Gastrocnemius medialis (tissue), 4 donors: ENCODE data around the gene SLC1A7. TPM values are rescaled to one million over a fixed set of nuclear protein-coding genes. Genes with fewer than 3 reads are reported as not detected.

Source experiments
- ATAC-seq, 2 donors: fragments of 150-250 bp; one replicate each; pipeline ENCODE4 v1.9.1; 2016
- DNase-seq, 2 donors: peaks; one replicate each; pipeline ENCODE4 v3.0.0-alpha.2; 2019
- H3K27ac ChIP-seq, 4 donors: fragments of 200-600 bp; sonication (generic); 1 replicate in 1 of 4; 2 replicates in 3 of 4; pipeline ENCODE4 v1.5.1; 2016 to 2018; ENCODE audit warnings: mild to moderate bottlenecking in 2 of 4, moderate library complexity in 1 of 4
- H3K27me3 ChIP-seq, 3 donors: fragments of 200-600 bp; sonication (generic) in 2 of 3; 1 replicate in 1 of 3; 2 replicates in 2 of 3; pipeline versions ENCODE4 v1.5.1 to v1.6.0; 2016 to 2019; ENCODE audit warnings: mild to moderate bottlenecking in 1 of 3, moderate library complexity in 1 of 3
- H3K36me3 ChIP-seq, 2 donors: fragments of 200-600 bp; sonication (generic) in 1 of 2; one replicate each; pipeline ENCODE4 v1.5.1; 2017 to 2018
- H3K4me1 ChIP-seq, 2 donors: fragments of 200-600 bp; sonication (generic) in 1 of 2; one replicate each; pipeline ENCODE4 v1.5.1; 2016 to 2017; ENCODE audit warnings: mild to moderate bottlenecking in 2 of 2
- H3K4me3 ChIP-seq, 4 donors: fragments of 200-600 bp; sonication (generic) in 3 of 4; 1 replicate in 1 of 4; 2 replicates in 3 of 4; pipeline ENCODE4 v1.5.1; 2016 to 2019; ENCODE audit warnings: mild to moderate bottlenecking in 2 of 4
- H3K9me3 ChIP-seq, 3 donors: fragments of 200-600 bp; sonication (generic) in 2 of 3; 1 replicate in 1 of 3; 2 replicates in 2 of 3; pipeline ENCODE4 v1.5.1; 2016 to 2019
- CTCF ChIP-seq, 5 experiments: fragments of 450-650 bp in 3 of 5; fragments of 200-600 bp in 2 of 5; sonication (generic) in 2 of 5; IDR thresholded peaks in 4 of 5; conservative IDR thresholded peaks in 1 of 5; 1 replicate in 4 of 5; 2 replicates in 1 of 5; pipeline ENCODE4 v1.5.1; 2016 to 2019; ENCODE audit warnings: antibody characterized with exemption in 5 of 5, mild to moderate bottlenecking in 3 of 5, moderate library complexity in 3 of 5
- POLR2A ChIP-seq, 2 donors: fragments of 450-650 bp; IDR thresholded peaks; one replicate each; pipeline ENCODE4 v1.6.1; 2017; ENCODE audit warnings: antibody characterized with exemption in 2 of 2, mild to moderate bottlenecking in 2 of 2, moderate library complexity in 2 of 2
- in situ Hi-C, 4 donors: fragments of 200-750 bp; cut with MboI; loops; one replicate each; pipeline versions ENCODE4 v1.15.0 to v1.8.0; 2017; ENCODE audit warnings: low sequenced_read_pairs in 4 of 4
- intact Hi-C: fragments of 100-400 bp; cut with DNase I; formaldehyde crosslinking; loops from one replicate; pipeline ENCODE4 v1.15.1; 2023; ENCODE audit warnings: low total_unique reads
- total RNA-seq, 4 donors: library from RNA; depleted of rRNA; stranded (reverse); fragments of >200 nt; gene quantifications; one replicate each; pipeline versions ENCODE4 v1.1.0 to v1.2.3, GENCODE V29; 2016

SLC1A7 gene
- total RNA-seq, 4 donors from 2014 or later: 0.24 to 1.1 (median 0.25) TPM; not detected in 1

GRCh38 chr1:53063744-53064515 is 78.5 kb downstream of the SLC1A7 start:
- H3K27ac ChIP-seq: no peak overlapping the region
- H3K4me1 ChIP-seq: peaks cover 0 to 6% of the 10 kb centered on the region in 2 donors
- intact Hi-C loops (no loop called here), in situ Hi-C loops (no loop called here)
- peaks cover 22 to 28% (median 24%) of the 10 kb centered on the region in 3 donors for H3K27me3 ChIP-seq
- H3K9me3 ChIP-seq: no peaks in the 10 kb centered on the region
- H3K4me3 ChIP-seq: peak overlapping the region in 1 of 4 donors; percentile 56
- no peak for DNase-seq
- no peak for ATAC-seq
- H3K36me3 ChIP-seq: no peaks in the 10 kb centered on the region
- no peak for TF ChIP-seq POLR2A (IDR thresholded peaks at IDR 0.05)
- no peak for TF ChIP-seq CTCF (IDR thresholded peaks at IDR 0.05 in 4 of 5, conservative IDR thresholded peaks at IDR 0.05 in 1 of 5)

GRCh38 chr1:53062708-53063591 is 79.5 kb downstream of the SLC1A7 start:
- DNase-seq: no peak
- in situ Hi-C loops: no loop called here
- ATAC-seq: no peak
- H3K4me3 ChIP-seq: peak overlapping the region; percentile 37 to 61 (median 52)
- intact Hi-C loops: no loop called here
- TF ChIP-seq CTCF (IDR thresholded peaks at IDR 0.05 in 4 of 5, conservative IDR thresholded peaks at IDR 0.05 in 1 of 5) (no peak), POLR2A (IDR thresholded peaks at IDR 0.05) (no peak)
- H3K9me3 ChIP-seq: no peaks in the 10 kb centered on the region
- peaks cover 0 to 6% of the 10 kb centered on the region in 2 donors for H3K4me1 ChIP-seq
- H3K36me3 ChIP-seq: no peaks in the 10 kb centered on the region
- peaks cover 22 to 28% (median 24%) of the 10 kb centered on the region in 3 donors for H3K27me3 ChIP-seq
- H3K27ac ChIP-seq: peak overlapping the region; percentile 55 to 67 (median 58)

GRCh38 chr1:53061859-53062707 is 80.4 kb downstream of the SLC1A7 start, which contains the start of gene PODN:
PODN (plus strand) TSS chr1:53062213; CDS start chr1:53069856, 7,643 bp downstream.
- peaks cover 0 to 6% of the 10 kb centered on the region in 2 donors for H3K4me1 ChIP-seq
- peak within 1 kb of the TSS; percentile 56 to 67 (median 60) for H3K27ac ChIP-seq
- H3K9me3 ChIP-seq: no peaks in the 10 kb centered on the region
- H3K27me3 ChIP-seq: peaks cover 22 to 28% (median 24%) of the 10 kb centered on the region in 3 donors
- in situ Hi-C loops: no loop called here
- ATAC-seq (peak in 1 of 2 donors; percentile 7), DNase-seq (no peak)
- TF ChIP-seq POLR2A (IDR thresholded peaks at IDR 0.05): peak in 1 of 2 donors; percentile 12
- no peak for TF ChIP-seq CTCF (IDR thresholded peaks at IDR 0.05 in 4 of 5, conservative IDR thresholded peaks at IDR 0.05 in 1 of 5)
- intact Hi-C loops: no loop called here
- H3K36me3 ChIP-seq: no peaks in the 10 kb centered on the region
- peak within 1 kb of the TSS; percentile 37 to 61 (median 52) for H3K4me3 ChIP-seq
